GM18517 (cell line): ENCODE results near the gene LRBA.
"Not testable (repeated sequence)": the region's sequence is repeated elsewhere in the genome, so short reads cannot be mapped to it uniquely, and the experiment has no call there.

Source experiments
- ATAC-seq: cut with Tn5 transposase; IDR thresholded peaks from one replicate; pipeline ENCODE4 v1.9.1; 2021; ENCODE audit warnings: mild to moderate bottlenecking, moderate library complexity; ENCODE audit not compliant: unreplicated experiment

The LRBA gene

GRCh38 chr4:150978738-150979575 lies 36.1 kb downstream of the LRBA start:
- no peak for ATAC-seq

GRCh38 chr4:150976478-150977118 lies 38.5 kb downstream of the LRBA start:
- ATAC-seq: no peak

GRCh38 chr4:150974750-150975149 lies 40.3 kb downstream of the LRBA start:
- ATAC-seq: peak; percentile 78

GRCh38 chr4:150974252-150974640 lies 40.8 kb downstream of the LRBA start:
- ATAC-seq: no peak

GRCh38 chr4:150973626-150974251 lies 41.3 kb downstream of the LRBA start:
- no peak for ATAC-seq

GRCh38 chr4:150972592-150972991 lies 42.5 kb downstream of the LRBA start:
- no peak for ATAC-seq

GRCh38 chr4:150971901-150972300 lies 43.2 kb downstream of the LRBA start:
- ATAC-seq: no peak

- peak; percentile 72 for ATAC-seq
Measured at GRCh38 chr4:150970685-150971151, 44.4 kb downstream of the LRBA start.

- ATAC-seq: no peak
Measured at GRCh38 chr4:150964754-150965153, 50.3 kb downstream of the LRBA start.

- not testable (repeated sequence) for ATAC-seq
Measured at GRCh38 chr4:150963602-150964345, 51.3 kb downstream of the LRBA start.

GRCh38 chr4:150962245-150962644 lies 52.8 kb downstream of the LRBA start:
- peak; percentile 56 for ATAC-seq

- ATAC-seq: no peak
Measured at GRCh38 chr4:150961566-150961965, 53.5 kb downstream of the LRBA start.

GRCh38 chr4:150960818-150961217 lies 54.3 kb downstream of the LRBA start:
- ATAC-seq: peak; percentile 67

GRCh38 chr4:150960079-150960478 lies 55.0 kb downstream of the LRBA start:
- no peak for ATAC-seq

GRCh38 chr4:150957981-150958380 lies 57.1 kb downstream of the LRBA start:
- ATAC-seq: not testable (repeated sequence)

- ATAC-seq: not testable (repeated sequence)
Measured at GRCh38 chr4:150957095-150957494, 58.0 kb downstream of the LRBA start.

GRCh38 chr4:150953916-150954315 lies 61.2 kb downstream of the LRBA start:
- not testable (repeated sequence) for ATAC-seq

- no peak for ATAC-seq
Measured at GRCh38 chr4:150952167-150952845, 62.8 kb downstream of the LRBA start.

GRCh38 chr4:150950657-150951288 lies 64.3 kb downstream of the LRBA start:
- ATAC-seq: peak; percentile 71

GRCh38 chr4:150949943-150950342 lies 65.1 kb downstream of the LRBA start:
- ATAC-seq: no peak
